ENCODE results near the gene ZFP1.

- TF ChIP-seq, protein P1, sequence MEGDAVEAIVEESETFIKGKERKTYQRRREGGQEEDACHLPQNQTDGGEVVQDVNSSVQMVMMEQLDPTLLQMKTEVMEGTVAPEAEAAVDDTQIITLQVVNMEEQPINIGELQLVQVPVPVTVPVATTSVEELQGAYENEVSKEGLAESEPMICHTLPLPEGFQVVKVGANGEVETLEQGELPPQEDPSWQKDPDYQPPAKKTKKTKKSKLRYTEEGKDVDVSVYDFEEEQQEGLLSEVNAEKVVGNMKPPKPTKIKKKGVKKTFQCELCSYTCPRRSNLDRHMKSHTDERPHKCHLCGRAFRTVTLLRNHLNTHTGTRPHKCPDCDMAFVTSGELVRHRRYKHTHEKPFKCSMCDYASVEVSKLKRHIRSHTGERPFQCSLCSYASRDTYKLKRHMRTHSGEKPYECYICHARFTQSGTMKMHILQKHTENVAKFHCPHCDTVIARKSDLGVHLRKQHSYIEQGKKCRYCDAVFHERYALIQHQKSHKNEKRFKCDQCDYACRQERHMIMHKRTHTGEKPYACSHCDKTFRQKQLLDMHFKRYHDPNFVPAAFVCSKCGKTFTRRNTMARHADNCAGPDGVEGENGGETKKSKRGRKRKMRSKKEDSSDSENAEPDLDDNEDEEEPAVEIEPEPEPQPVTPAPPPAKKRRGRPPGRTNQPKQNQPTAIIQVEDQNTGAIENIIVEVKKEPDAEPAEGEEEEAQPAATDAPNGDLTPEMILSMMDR (IDR thresholded peaks at IDR 0.05 in 2 of 3, conservative IDR thresholded peaks at IDR 0.05 in 1 of 3; ENCODE audit: insufficient read depth in 2 of 3, low read depth in 1 of 3, low read length in 3 of 3), result no peak
- TF ChIP-seq ZNF263 (CRISPR knock-in tag; IDR thresholded peaks at IDR 0.05; ENCODE audit: borderline replicate concordance), result no peak
- no peak for TF ChIP-seq EZH2 (IDR thresholded peaks at IDR 0.05; ENCODE audit: borderline replicate concordance, low read depth, low read length)
- TF ChIP-seq POLR2A (conservative IDR thresholded peaks at IDR 0.05), result no peak
- no peak for TF ChIP-seq USF2 (CRISPR knock-in tag; IDR thresholded peaks at IDR 0.05)
- TF ChIP-seq ZNF146 (CRISPR knock-in tag; IDR thresholded peaks at IDR 0.05; ENCODE audit: unreplicated experiment), result no peak
- no peak for TF ChIP-seq CEBPB (tag; IDR thresholded peaks at IDR 0.05)
- no peak for TF ChIP-seq SIN3A (IDR thresholded peaks at IDR 0.05; ENCODE audit: borderline replicate concordance in 2 of 2, control insufficient read depth in 1 of 2, low read depth in 2 of 2, low read length in 2 of 2)
- no peak for TF ChIP-seq RBBP5 (IDR thresholded peaks at IDR 0.05; ENCODE audit: borderline replicate concordance, insufficient read depth, low read length, poor library complexity, severe bottlenecking)
- TF ChIP-seq FOXP1 (CRISPR knock-in tag; IDR thresholded peaks at IDR 0.05), result no peak
- no peak for TF ChIP-seq ZNF232 (CRISPR knock-in tag; IDR thresholded peaks at IDR 0.05)
Measured at GRCh38 chr16:75122609-75123008, 25.7 kb upstream of the ZFP1 start.

All from K562 (cell line).